Measurements from ENCODE around the gene CREB3L2.

GRCh38 chr7:137975768-137976167 lies 26.1 kb downstream of the CREB3L2 start:
- TF ChIP-seq, protein P1, sequence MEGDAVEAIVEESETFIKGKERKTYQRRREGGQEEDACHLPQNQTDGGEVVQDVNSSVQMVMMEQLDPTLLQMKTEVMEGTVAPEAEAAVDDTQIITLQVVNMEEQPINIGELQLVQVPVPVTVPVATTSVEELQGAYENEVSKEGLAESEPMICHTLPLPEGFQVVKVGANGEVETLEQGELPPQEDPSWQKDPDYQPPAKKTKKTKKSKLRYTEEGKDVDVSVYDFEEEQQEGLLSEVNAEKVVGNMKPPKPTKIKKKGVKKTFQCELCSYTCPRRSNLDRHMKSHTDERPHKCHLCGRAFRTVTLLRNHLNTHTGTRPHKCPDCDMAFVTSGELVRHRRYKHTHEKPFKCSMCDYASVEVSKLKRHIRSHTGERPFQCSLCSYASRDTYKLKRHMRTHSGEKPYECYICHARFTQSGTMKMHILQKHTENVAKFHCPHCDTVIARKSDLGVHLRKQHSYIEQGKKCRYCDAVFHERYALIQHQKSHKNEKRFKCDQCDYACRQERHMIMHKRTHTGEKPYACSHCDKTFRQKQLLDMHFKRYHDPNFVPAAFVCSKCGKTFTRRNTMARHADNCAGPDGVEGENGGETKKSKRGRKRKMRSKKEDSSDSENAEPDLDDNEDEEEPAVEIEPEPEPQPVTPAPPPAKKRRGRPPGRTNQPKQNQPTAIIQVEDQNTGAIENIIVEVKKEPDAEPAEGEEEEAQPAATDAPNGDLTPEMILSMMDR (conservative IDR thresholded peaks at IDR 0.05) = no peak
- no peak for TF ChIP-seq ZFX (IDR thresholded peaks at IDR 0.05)
